Measurements from ENCODE around the gene CRTAP.
"Not testable (repeated sequence)": the region's sequence is repeated elsewhere in the genome, so short reads cannot be mapped to it uniquely, and the experiment has no call there.

DNA sequence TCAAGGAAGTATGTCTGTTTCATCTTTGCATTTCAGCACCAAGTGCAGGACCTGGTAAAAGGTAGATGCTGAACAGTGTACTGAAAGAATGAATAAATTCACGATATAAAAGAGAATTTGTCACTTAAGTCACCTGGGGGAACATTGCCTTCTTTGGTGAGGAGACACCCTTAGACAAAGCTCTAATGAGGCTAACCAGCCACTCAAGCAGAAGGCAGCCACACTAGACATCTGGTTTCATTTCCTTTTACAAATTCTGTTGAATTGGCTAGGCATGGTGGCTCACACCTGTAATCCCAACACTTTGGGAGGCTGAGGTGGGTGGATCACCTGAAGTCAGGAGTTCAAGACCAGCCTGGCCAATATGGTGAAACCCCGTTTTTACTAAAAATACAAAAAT, 7.0 kb upstream of the CRTAP start:
- TF ChIP-seq, protein P1, sequence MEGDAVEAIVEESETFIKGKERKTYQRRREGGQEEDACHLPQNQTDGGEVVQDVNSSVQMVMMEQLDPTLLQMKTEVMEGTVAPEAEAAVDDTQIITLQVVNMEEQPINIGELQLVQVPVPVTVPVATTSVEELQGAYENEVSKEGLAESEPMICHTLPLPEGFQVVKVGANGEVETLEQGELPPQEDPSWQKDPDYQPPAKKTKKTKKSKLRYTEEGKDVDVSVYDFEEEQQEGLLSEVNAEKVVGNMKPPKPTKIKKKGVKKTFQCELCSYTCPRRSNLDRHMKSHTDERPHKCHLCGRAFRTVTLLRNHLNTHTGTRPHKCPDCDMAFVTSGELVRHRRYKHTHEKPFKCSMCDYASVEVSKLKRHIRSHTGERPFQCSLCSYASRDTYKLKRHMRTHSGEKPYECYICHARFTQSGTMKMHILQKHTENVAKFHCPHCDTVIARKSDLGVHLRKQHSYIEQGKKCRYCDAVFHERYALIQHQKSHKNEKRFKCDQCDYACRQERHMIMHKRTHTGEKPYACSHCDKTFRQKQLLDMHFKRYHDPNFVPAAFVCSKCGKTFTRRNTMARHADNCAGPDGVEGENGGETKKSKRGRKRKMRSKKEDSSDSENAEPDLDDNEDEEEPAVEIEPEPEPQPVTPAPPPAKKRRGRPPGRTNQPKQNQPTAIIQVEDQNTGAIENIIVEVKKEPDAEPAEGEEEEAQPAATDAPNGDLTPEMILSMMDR (IDR thresholded peaks at IDR 0.05): not testable (repeated sequence)
- not testable (repeated sequence) for TF ChIP-seq EP300 (IDR thresholded peaks at IDR 0.05)

All from sigmoid colon (tissue), 4 donors.